ENCODE data around the gene FARSA. TPM values are rescaled to one million over a fixed set of nuclear protein-coding genes. Genes with fewer than 3 reads are reported as not detected.

The FARSA gene
- total and polyA plus RNA-seq, 2 of the 13 experiments (the other 11 are each of a cell fraction or from before 2014, with no cell fraction given): 25.9 to 72.0 TPM

GRCh38 chr19:12945479-12946091, 12.1 kb upstream of the FARSA start, which contains the start of gene RAD23A (continued):
- no peak for TF ChIP-seq ZXDC (CRISPR knock-in tag; IDR thresholded peaks at IDR 0.05)
- TF ChIP-seq ZNF576 (CRISPR knock-in tag; IDR thresholded peaks at IDR 0.05): no peak
- TF ChIP-seq ZNF335 (CRISPR knock-in tag; IDR thresholded peaks at IDR 0.05): no peak; the same call in none of the 2 replicates
- TF ChIP-seq RBAK (CRISPR knock-in tag; IDR thresholded peaks at IDR 0.05): no peak
- no peak for TF ChIP-seq ZBED4 (CRISPR knock-in tag; IDR thresholded peaks at IDR 0.05; ENCODE audit: borderline replicate concordance)
- peak; percentile 75 for TF ChIP-seq FOXK1 (CRISPR knock-in tag; IDR thresholded peaks at IDR 0.05; ENCODE audit: borderline replicate concordance, low read depth)
- no peak for TF ChIP-seq HMG20B (CRISPR knock-in tag; conservative IDR thresholded peaks at IDR 0.05)
- no peak for TF ChIP-seq RFX3 (CRISPR knock-in tag; IDR thresholded peaks at IDR 0.05)
- no peak for TF ChIP-seq LCORL (IDR thresholded peaks at IDR 0.05)
- peak; percentile 53; the same call in 1 of the 2 replicates for TF ChIP-seq LCORL (CRISPR knock-in tag; IDR thresholded peaks at IDR 0.05)
- TF ChIP-seq ZNF224 (CRISPR knock-in tag; IDR thresholded peaks at IDR 0.05): no peak
- no peak for TF ChIP-seq ZNF550 (CRISPR knock-in tag; IDR thresholded peaks at IDR 0.05; ENCODE audit: borderline replicate concordance)
- no peak for TF ChIP-seq RNF219 (CRISPR knock-in tag; IDR thresholded peaks at IDR 0.05)
- TF ChIP-seq KLF12 (CRISPR knock-in tag; IDR thresholded peaks at IDR 0.05; ENCODE audit: borderline replicate concordance): peak; percentile 80
- no peak for TF ChIP-seq KDM1A (CRISPR knock-in tag; IDR thresholded peaks at IDR 0.05)
- 0 out of 2 replicates have a peak, but pooled peaks have one; percentile 37 for TF ChIP-seq MIER2 (CRISPR knock-in tag; IDR thresholded peaks at IDR 0.05)
- TF ChIP-seq FOXA3 (CRISPR knock-in tag; IDR thresholded peaks at IDR 0.05): peak; percentile 45
- TF ChIP-seq ZNF281 (CRISPR knock-in tag; IDR thresholded peaks at IDR 0.05; ENCODE audit: borderline replicate concordance): peak; percentile 59
- no peak for TF ChIP-seq ZNF234 (CRISPR knock-in tag; conservative IDR thresholded peaks at IDR 0.05)

Data from HepG2 (cell line).